AG04450 (cell line): ENCODE measurements around the gene GLUD2. TPM values are rescaled to one million over a fixed set of nuclear protein-coding genes. Genes with fewer than 3 reads are reported as not detected.

Experiments used
- CTCF ChIA-PET: fragments of 300-600, 350-600 bp; formaldehyde crosslinking; extraction: SDS; loops from one replicate; lab custom pipeline; 2022; ENCODE audit warnings: antibody characterized with exemption, inconsistent platforms; lab: Charles Lee
- POLR2A ChIA-PET: fragments of 350-600 bp; formaldehyde crosslinking; extraction: SDS; loops from one replicate; lab custom pipeline; 2021; ENCODE audit warnings: antibody characterized with exemption, inconsistent platforms; lab: Yijun Ruan, JAX
- DNase-seq: peaks from one replicate; pipeline ENCODE4 v3.0.0-alpha.2; 2011; ENCODE audit warnings: low read depth, low spot score
- H3K27ac ChIP-seq: one replicate; pipeline ENCODE4 v1.5.1; 2012; ENCODE audit warnings: low read depth, low read length, control low read depth
- H3K27me3 ChIP-seq: one replicate; pipeline ENCODE4 v1.6.0; 2012; ENCODE audit warnings: low read length; ENCODE audit not compliant: control insufficient read depth, insufficient read depth
- H3K4me3 ChIP-seq: 2 replicates; pipeline ENCODE4 v1.5.1; 2011; ENCODE audit warnings: mild to moderate bottlenecking, low read depth, low read length, control low read depth
- H3K9me3 ChIP-seq: 2 replicates; pipeline ENCODE4 v1.5.1; 2012; ENCODE audit warnings: low read length; ENCODE audit not compliant: control insufficient read depth, insufficient read depth
- CTCF ChIP-seq: IDR thresholded peaks from 2 replicates; pipeline ENCODE4 v1.5.1; 2011; ENCODE audit warnings: low read depth, low read length, control low read depth, inconsistent platforms
- polyA plus RNA-seq: library from polyadenylated mRNA; depleted of rRNA; stranded (reverse); fragments of >200 nt; gene quantifications from 2 replicates; pipeline ENCODE4 v1.2.3, GENCODE V29; 2011

The GLUD2 gene
- polyA plus RNA-seq, 1 experiment: 1.3 TPM

GRCh38 chrX:121010218-121010617 is 37.2 kb upstream of the GLUD2 start:
- TF ChIP-seq CTCF: no peak
- ChIA-PET CTCF (no interaction called here), POLR2A (no interaction called here)
- no peaks in the 10 kb centered on the region for H3K27me3 ChIP-seq
- H3K4me3 ChIP-seq: no peak overlapping the region
- no peak overlapping the region for H3K27ac ChIP-seq
- no peaks in the 10 kb centered on the region for H3K9me3 ChIP-seq
- no peak for DNase-seq

DNA sequence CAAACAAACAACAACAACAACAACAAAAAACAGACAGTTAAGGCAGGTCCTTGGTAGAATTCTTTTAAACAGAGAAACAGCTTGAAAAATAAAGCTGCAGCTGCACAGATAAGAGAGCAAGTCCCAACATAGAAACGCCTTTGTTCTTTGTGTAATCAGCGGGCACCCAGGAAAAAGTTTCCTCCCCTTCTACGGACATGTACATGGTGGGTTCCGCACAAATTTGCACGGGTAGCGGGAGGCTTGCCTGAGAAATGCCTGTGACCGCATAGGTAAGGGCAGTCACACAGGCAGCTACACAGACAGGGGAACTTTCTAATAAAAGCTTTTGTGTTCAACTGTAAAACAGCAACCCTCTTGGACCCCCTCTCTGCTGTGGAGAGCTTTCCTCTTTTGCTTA is 36.2 kb upstream of the GLUD2 start:
- no peak overlapping the region for H3K27ac ChIP-seq
- CTCF ChIA-PET: no interaction called here
- POLR2A ChIA-PET: no interaction called here
- H3K27me3 ChIP-seq: no peaks in the 10 kb centered on the region
- H3K4me3 ChIP-seq: no peak overlapping the region
- no peaks in the 10 kb centered on the region for H3K9me3 ChIP-seq
- no peak for DNase-seq
- TF ChIP-seq CTCF: no peak

DNA sequence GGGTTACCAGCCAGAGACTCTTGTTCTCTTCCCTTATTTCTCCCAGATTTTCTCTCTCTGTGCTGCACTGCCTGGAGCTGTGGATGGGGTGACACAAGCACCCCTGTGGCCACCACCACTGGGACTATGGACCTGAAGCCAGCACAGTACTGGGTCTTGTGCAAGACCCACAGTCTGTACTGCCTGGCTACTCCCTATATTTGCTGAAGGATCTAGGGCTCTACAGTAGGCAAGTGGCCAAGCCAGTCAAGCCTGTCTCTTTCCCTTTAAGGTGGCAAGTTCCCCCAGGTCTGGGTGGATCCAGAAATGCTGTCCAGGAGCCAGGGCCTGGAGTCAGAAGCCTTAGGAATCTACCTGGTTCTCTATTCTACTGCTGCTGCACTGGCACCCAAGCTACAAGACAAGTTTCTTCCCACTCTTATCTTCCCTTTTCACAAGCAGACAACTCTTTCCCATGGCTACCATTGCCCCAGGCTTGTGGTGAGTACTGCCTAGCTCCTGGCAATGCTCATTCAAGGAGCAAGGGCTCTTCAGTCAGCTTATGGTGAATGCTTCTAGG is 33.4 kb upstream of the GLUD2 start:
- no peak overlapping the region for H3K4me3 ChIP-seq
- TF ChIP-seq CTCF: no peak
- POLR2A ChIA-PET: no interaction called here
- DNase-seq: no peak
- CTCF ChIA-PET: no interaction called here
- H3K9me3 ChIP-seq: no peaks in the 10 kb centered on the region
- no peak overlapping the region for H3K27ac ChIP-seq
- H3K27me3 ChIP-seq: no peaks in the 10 kb centered on the region

DNA sequence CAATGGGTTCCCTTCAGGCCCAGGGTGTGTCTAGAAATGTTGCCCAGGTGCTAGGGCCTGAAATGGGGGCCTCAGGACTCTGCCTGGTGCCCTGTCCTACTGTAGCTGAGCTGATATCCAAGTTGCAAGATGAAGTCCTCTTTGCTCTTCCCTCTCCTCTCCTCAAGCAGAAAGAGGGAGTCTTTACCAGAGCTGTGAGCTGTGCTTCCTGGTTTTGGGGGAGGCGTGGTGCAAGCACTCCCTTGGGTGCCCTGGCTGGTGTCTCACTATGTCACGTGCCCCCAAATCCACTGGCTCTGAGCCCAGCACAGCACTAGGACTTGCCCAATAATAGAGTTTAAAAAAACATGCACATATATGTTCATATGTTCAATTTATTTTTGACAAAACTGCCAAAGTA is 32.6 kb upstream of the GLUD2 start:
- ChIA-PET CTCF (no interaction called here), POLR2A (no interaction called here)
- no peak overlapping the region for H3K4me3 ChIP-seq
- DNase-seq: no peak
- H3K27me3 ChIP-seq: no peaks in the 10 kb centered on the region
- no peaks in the 10 kb centered on the region for H3K9me3 ChIP-seq
- H3K27ac ChIP-seq: no peak overlapping the region
- no peak for TF ChIP-seq CTCF

DNA sequence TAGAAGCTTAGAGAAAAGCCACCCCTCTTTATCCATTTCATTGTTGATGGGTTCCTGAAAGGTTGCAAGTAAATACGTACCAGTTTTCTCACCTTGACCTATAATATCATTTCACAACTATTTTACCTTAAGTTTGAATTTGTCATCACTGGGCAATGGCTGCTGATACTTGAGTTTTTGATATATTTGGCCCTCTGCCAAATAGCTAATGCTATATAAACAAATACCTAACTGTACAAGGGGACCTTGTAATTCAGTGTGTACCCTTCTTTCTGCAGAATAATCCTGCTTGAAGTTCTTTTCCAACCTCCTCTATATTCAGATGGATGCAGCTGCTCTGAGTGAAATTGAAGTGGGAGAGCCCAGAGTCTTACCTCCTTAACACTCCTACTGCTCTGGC is 19.0 kb upstream of the GLUD2 start:
- no peak for TF ChIP-seq CTCF
- ChIA-PET CTCF (no interaction called here), POLR2A (no interaction called here)
- DNase-seq: no peak
- Histone ChIP-seq H3K27me3 (no peaks in the 10 kb centered on the region), H3K27ac (no peak overlapping the region), H3K9me3 (no peaks in the 10 kb centered on the region), H3K4me3 (no peak overlapping the region)
